GM12878 (cell line): ENCODE results near the gene SHQ1. TPM values are rescaled to one million over a fixed set of nuclear protein-coding genes. Genes with fewer than 3 reads are reported as not detected.

Source experiments
- CBFB ChIP-seq: IDR thresholded peaks from 2 replicates; pipeline ENCODE4 v1.6.1; 2016; ENCODE audit warnings: antibody characterized with exemption, low read depth
- CBX5 ChIP-seq: sonication (generic); IDR thresholded peaks from 2 replicates; pipeline ENCODE4 v1.6.1; 2016; ENCODE audit warnings: low read depth, moderate library complexity, mild to moderate bottlenecking, inconsistent platforms
- CEBPB ChIP-seq, 2 experiments: fragments of 150-350 bp in 1 of 2; IDR thresholded peaks; 2 replicates each; pipeline ENCODE4 v1.6.1; 2012 to 2014; ENCODE audit warnings: low read depth in 2 of 2, low read length in 2 of 2, borderline replicate concordance in 1 of 2, inconsistent platforms in 1 of 2
- CEBPZ ChIP-seq: fragments of 150-350 bp; IDR thresholded peaks from 2 replicates; pipeline ENCODE4 v1.6.1; 2016; ENCODE audit warnings: low read depth, low read length
- CREM ChIP-seq: IDR thresholded peaks from 2 replicates; pipeline ENCODE4 v1.6.1; 2014; ENCODE audit warnings: antibody characterized with exemption, low read depth
- CTCF ChIP-seq, 3 experiments: IDR thresholded peaks in 2 of 3; conservative IDR thresholded peaks in 1 of 3; 2 replicates each; pipeline ENCODE4 v1.5.1; 2011; ENCODE audit warnings: low read depth in 3 of 3, low read length in 3 of 3, mild to moderate bottlenecking in 3 of 3, control low read depth in 2 of 3, moderate library complexity in 2 of 3, inconsistent platforms in 1 of 3, mixed read lengths in 1 of 3; ENCODE audit not compliant: control insufficient read depth in 2 of 3, insufficient read depth in 1 of 3; ENCODE audit errors: extremely low read depth in 1 of 3
- ESRRA ChIP-seq: IDR thresholded peaks from 2 replicates; pipeline ENCODE4 v1.6.1; 2012; ENCODE audit warnings: mild to moderate bottlenecking, low read length, improper control_type of control experiment
- ETV6 ChIP-seq, 2 experiments: fragments of 450-650 bp in 1 of 2; IDR thresholded peaks in 1 of 2; conservative IDR thresholded peaks in 1 of 2; 2 replicates each; pipeline ENCODE4 v1.6.1; 2014; ENCODE audit warnings: antibody characterized with exemption in 1 of 2, borderline replicate concordance in 1 of 2, low read depth in 1 of 2, mild to moderate bottlenecking in 1 of 2, moderate library complexity in 1 of 2
- FOS ChIP-seq: IDR thresholded peaks from 3 replicates; pipeline ENCODE4 v1.6.1; 2011; ENCODE audit warnings: borderline replicate concordance; ENCODE audit not compliant: insufficient read length; ENCODE audit errors: extremely low read depth
- IKZF1 ChIP-seq: fragments of 450-650 bp; conservative IDR thresholded peaks from 2 replicates; pipeline ENCODE4 v1.6.1; 2017; ENCODE audit warnings: antibody characterized with exemption, mild to moderate bottlenecking
- JUNB ChIP-seq: IDR thresholded peaks from 2 replicates; pipeline ENCODE4 v1.6.1; 2016; ENCODE audit warnings: antibody characterized with exemption, mild to moderate bottlenecking
- MEF2A ChIP-seq: IDR thresholded peaks from 2 replicates; pipeline ENCODE4 v1.6.1; 2011; ENCODE audit warnings: low read depth, mild to moderate bottlenecking, low read length, moderate library complexity; ENCODE audit not compliant: insufficient read depth
- MLLT1 ChIP-seq: fragments of 450-650 bp; IDR thresholded peaks from 2 replicates; pipeline ENCODE4 v1.6.1; 2016; ENCODE audit warnings: mild to moderate bottlenecking
- NBN ChIP-seq: fragments of 450-650 bp; IDR thresholded peaks from 2 replicates; pipeline ENCODE4 v1.6.1; 2016
- NFIC ChIP-seq: IDR thresholded peaks from 2 replicates; pipeline ENCODE4 v1.6.1; 2012; ENCODE audit warnings: low read depth, mild to moderate bottlenecking, inconsistent platforms, low read length, moderate library complexity
- NR2C2 ChIP-seq: IDR thresholded peaks from 2 replicates; pipeline ENCODE4 v1.6.1; 2011; ENCODE audit warnings: borderline replicate concordance, low read depth; ENCODE audit not compliant: control insufficient read depth, insufficient read length
- PAX5 ChIP-seq: IDR thresholded peaks from 2 replicates; pipeline ENCODE4 v1.6.1; 2011; ENCODE audit warnings: low read depth, low read length, borderline replicate concordance
- SP1 ChIP-seq: IDR thresholded peaks from one replicate; pipeline ENCODE4 v1.6.1; 2011; ENCODE audit warnings: low read depth, low read length
- SREBF1 ChIP-seq: IDR thresholded peaks from 2 replicates; pipeline ENCODE4 v1.6.1; 2012; ENCODE audit warnings: mild to moderate bottlenecking, low read length
- SUPT20H ChIP-seq: IDR thresholded peaks from 2 replicates; pipeline ENCODE4 v1.6.1; 2011; ENCODE audit warnings: low read depth, mild to moderate bottlenecking, low read length, moderate library complexity, borderline replicate concordance; ENCODE audit not compliant: control insufficient read depth
- ZBTB33 ChIP-seq: fragments of 450-650 bp; IDR thresholded peaks from 2 replicates; pipeline ENCODE4 v1.6.1; 2017; ENCODE audit warnings: mild to moderate bottlenecking
- ZSCAN29 ChIP-seq: fragments of 450-650 bp; IDR thresholded peaks from 2 replicates; pipeline ENCODE4 v1.6.1; 2017; ENCODE audit warnings: mild to moderate bottlenecking, moderate library complexity
- polyA plus RNA-seq, 11 experiments: library from polyadenylated mRNA; depleted of rRNA in 4 of 11; unstranded in 6 of 11; stranded (reverse) in 5 of 11; fragments of >200 nt; fragmentation: Nextera tagmentation in 4 of 11; fragmentation: Illumina TruSeq in 1 of 11; extraction: Ambion mirVana in 4 of 11; extraction: Trizol in 1 of 11; gene quantifications; 1 replicate in 1 of 11; 2 replicates in 10 of 11; pipeline versions ENCODE4 v1.2.1 to v1.2.3, GENCODE V29; 2011 to 2016; ENCODE audit warnings: inconsistent platforms in 2 of 11, missing spikeins in 2 of 11, low read depth in 1 of 11
- total RNA-seq, 4 experiments: library from RNA; depleted of rRNA in 3 of 4; stranded (reverse); fragments of >200 nt in 3 of 4; fragmentation: Illumina TruSeq in 1 of 4; extraction: Trizol in 1 of 4; gene quantifications; 2 replicates each; pipeline versions ENCODE4 v1.2.1 to v1.2.3, GENCODE V29; 2013 to 2021

Gene SHQ1
- total and polyA plus RNA-seq, 10 of the 15 experiments (the other 5 are each of a cell fraction or from before 2014, with no cell fraction given) = 12.6 to 51.7 (median 24.5) TPM

GRCh38 chr3:72722930-72723726 lies 125.1 kb downstream of the SHQ1 start (continued):
- no peak for TF ChIP-seq ZBTB33
- no peak for TF ChIP-seq CBFB
- TF ChIP-seq SUPT20H = no peak
- no peak for TF ChIP-seq CBX5
- TF ChIP-seq MLLT1 = no peak
- no peak for TF ChIP-seq FOS
- no peak for TF ChIP-seq NBN
- TF ChIP-seq JUNB = peak; percentile 84
- peak; percentile 39; the same call in 1 of the 2 replicates for TF ChIP-seq CREM
- TF ChIP-seq CTCF (IDR thresholded peaks at IDR 0.05 in 2 of 3, conservative IDR thresholded peaks at IDR 0.05 in 1 of 3; ENCODE audit: control insufficient read depth in 2 of 3, extremely low read depth in 1 of 3, insufficient read depth in 1 of 3, low read depth in 3 of 3, low read length in 3 of 3) = no peak
- TF ChIP-seq PAX5 = no peak
- TF ChIP-seq CEBPB (IDR thresholded peaks at IDR 0.05; ENCODE audit: borderline replicate concordance in 1 of 2, low read depth in 2 of 2, low read length in 2 of 2) = 0 out of 4 replicates have a peak, but pooled peaks of 1 of the 2 experiments have one; percentile 32
- no peak for TF ChIP-seq SREBF1
- no peak for TF ChIP-seq SP1
- peak; percentile 82; the same call in 1 of the 2 replicates for TF ChIP-seq NFIC
- TF ChIP-seq ETV6 (conservative IDR thresholded peaks at IDR 0.05 in 1 of 2, IDR thresholded peaks at IDR 0.05 in 1 of 2; ENCODE audit: borderline replicate concordance in 1 of 2, low read depth in 1 of 2) = peak in 1 of 2 experiments; percentile 42; a peak in 1 of 4 replicates
- TF ChIP-seq ESRRA = no peak
- no peak for TF ChIP-seq ZSCAN29
- no peak for TF ChIP-seq NR2C2
- TF ChIP-seq MEF2A = no peak
- peak; percentile 67 for TF ChIP-seq IKZF1
- no peak for TF ChIP-seq CEBPZ
